Effector CD4-positive, alpha-beta T cell (primary cell): ENCODE data around the gene CTSL.
"Not testable (repeated sequence)": the region's sequence is repeated elsewhere in the genome, so short reads cannot be mapped to it uniquely, and the experiment has no call there.

Source experiments
- DNase-seq: peaks from one replicate; pipeline ENCODE4 v3.0.0-alpha.2; 2020

Gene CTSL

DNA sequence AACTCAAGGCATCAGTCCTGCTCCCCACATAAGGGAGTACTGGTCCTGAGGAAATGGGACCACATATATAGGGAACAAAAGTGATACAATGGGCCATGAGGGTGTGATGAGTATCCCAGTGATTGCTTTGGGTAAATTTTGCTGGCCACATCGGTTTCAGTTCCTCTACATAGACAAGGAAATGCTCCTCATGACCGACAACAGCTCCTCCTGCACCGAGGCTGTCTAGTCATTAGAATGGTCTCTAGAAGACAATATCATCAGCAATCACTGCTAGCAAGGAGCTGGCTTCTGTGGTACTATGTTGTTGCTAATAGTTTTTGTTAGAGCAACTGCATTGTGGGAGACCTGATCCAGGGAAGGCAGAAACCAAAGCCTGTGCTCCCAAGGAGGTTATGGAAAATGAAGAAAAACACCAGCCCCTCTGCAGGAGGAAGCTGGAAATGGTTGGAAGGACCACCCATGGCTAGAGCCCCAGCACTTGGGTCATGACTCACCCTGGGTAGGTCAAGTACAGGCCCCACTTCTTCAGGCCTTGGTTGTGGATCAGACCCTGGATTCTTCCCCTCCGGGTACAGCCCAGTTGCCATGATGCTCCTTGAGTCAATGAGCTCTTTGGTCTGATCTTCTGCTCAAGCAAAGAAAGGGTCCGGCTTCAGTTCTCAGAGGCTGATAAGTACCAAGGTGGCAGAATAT lies 3.4 kb upstream of the CTSL start:
- DNase-seq: no peak

DNA sequence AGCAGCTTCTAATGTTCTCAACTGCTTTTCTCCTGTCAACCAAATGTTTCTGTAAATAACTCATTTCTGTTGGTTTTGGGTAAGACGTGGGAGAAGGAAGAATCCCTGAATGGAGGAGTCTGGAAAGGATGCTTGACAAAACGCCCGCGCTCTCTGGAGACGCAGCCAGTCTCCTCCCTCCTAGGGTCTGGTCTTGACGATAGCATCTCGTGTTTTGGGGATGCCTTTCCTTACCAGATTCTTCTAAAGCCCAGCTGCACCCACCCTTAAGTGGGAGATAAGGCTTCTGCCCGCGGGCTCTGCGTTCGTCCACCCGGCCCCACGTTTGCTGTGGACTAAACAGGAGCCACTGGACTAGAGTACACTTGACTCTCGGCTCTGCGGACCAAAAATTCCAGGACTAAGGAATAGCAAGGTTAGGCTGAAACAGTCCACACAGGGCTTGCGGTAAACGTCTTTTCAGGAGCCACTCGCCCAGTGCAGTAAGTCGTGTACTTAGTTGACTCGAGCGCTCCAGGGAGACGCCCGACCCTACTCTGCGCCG lies 491 bp upstream of the CTSL start:
- no peak for DNase-seq

- no peak for DNase-seq
Measured at GRCh38 chr9:87729246-87729645, 3.3 kb downstream of the CTSL start.

GRCh38 chr9:87731321-87731720 lies 5.4 kb downstream of the CTSL start:
- DNase-seq: no peak

- DNase-seq: no peak
Measured at GRCh38 chr9:87732344-87732743, 6.4 kb downstream of the CTSL start.

DNA sequence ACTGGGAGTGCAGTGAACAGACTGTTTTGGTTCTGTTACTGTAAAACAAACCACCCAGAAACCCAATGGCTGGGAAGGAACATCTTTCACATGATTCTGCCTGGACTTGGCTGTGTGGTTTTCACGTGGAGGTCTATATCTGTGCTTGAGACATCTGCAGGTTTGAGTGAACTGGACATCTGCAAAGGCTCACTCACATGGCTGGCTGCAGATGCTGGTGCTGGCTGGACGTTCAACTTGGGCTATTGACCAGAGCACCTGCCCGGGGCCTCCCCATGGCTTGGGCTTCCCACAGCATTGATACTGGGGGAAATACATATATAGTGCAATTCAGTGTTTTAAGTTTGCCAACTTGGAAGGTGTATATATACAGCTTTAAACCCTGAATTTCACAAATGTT lies 6.8 kb downstream of the CTSL start:
- no peak for DNase-seq

DNA sequence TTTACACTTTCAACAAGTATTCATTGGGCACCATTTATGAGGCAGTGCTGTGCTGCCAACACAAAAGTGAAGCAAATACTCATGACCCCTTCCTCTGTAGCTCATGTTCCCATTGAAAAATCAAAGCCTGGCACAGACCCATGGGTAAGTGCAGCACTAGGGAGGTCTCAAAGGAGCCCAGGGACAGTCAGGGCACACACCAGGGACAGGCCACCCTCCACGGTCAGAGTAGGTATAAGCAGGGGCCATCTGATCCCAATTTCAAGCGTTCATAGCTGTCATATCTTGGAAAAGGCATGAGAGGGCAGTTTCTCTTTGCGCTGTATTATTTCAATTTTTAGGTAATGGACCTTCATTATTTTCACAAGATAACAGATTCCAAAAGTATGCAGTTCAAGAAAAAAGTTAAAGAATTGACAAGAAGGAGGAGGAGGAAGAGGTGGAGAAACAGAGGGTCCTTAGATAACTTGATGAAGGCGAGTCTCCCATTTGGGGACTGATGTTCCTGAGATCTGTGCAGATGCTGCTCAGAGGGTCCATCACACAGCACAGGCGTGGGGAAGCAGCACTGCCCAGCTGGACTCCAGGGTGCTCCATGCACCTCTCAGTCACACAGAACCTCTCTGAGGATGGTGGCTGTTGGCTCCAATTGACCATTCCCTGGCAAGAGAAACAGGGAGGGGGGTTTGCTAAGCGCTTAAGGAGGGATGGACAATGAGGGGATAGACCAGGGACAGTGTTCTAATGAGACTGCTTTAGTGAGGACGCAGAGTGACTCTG lies 7.5 kb downstream of the CTSL start:
- DNase-seq: no peak

DNA sequence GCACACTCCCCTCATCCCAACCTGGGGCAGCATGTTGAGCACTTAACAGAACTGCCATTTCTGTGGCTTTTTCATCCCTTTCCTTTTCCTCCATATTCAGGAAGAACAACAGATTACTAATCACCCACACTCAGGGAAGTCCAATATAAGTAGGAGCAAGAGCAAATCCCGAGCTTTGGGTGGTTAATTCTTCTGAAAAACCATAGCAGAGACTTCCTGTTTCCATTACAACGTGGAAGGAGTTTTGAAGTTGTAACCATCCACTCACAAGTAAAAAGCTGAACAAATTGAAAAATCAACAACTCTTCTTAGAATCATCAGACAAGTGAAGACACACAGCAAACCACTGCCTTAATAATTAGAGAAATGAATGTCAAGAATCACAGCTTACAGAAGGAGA lies 8.2 kb downstream of the CTSL start:
- no peak for DNase-seq

- no peak for DNase-seq
Measured at GRCh38 chr9:87739546-87739945, 13.6 kb downstream of the CTSL start.

- no peak for DNase-seq
Measured at GRCh38 chr9:87740209-87740608, 14.3 kb downstream of the CTSL start.

DNA sequence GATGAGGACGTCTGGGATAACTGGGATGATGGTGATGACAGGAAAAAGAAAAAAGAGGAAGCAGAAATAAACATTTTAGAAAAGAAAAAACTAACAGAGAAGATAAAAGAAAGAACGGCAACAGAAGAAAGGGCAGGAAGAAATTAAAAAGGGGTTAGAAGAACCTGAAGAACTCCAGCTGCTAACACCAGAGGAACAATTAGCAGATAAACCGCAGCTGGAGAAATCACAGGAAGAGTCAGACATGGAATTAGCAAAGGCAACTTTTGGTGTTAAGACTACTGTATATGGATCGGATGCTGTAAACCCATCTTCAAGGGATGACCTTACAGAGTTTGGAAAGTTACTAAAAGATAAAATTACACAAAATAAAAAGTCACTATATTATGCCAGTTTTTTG lies 15.4 kb downstream of the CTSL start:
- DNase-seq: no peak

- no peak for DNase-seq
Measured at GRCh38 chr9:87741891-87742290, 16.0 kb downstream of the CTSL start.

DNA sequence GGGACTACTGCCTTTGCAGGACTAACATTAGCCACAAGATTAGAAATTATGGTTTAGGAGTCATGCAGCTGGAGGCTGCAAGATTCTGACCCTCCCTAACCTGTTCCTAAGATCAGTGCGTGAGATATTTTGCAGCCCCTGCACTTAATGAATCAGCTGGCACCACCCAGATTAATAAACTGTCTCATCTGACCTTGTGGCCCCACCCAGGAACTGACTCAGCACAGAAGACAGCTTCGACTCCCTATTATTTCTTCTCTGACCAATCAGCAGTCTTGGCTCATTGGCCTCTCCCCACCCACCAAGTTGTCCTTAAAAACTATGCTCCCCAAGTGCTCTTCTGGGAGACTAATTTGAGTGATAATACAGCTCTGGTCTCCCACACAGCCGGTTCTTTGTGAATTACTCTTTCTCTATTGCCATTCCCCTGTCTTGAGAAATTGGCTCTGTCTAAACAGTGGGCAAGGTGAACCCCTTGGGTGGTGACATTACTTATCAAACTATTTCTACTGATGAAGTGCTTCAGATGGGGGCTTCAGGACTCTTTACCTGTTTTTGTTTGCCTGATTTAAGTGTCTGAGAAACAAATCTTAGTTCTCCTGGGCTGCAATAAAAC lies 17.0 kb downstream of the CTSL start:
- DNase-seq: no peak

- DNase-seq: not testable (repeated sequence)
Measured at GRCh38 chr9:87744247-87744646, 18.3 kb downstream of the CTSL start.

GRCh38 chr9:87746186-87746585 lies 20.3 kb downstream of the CTSL start:
- no peak for DNase-seq

DNA sequence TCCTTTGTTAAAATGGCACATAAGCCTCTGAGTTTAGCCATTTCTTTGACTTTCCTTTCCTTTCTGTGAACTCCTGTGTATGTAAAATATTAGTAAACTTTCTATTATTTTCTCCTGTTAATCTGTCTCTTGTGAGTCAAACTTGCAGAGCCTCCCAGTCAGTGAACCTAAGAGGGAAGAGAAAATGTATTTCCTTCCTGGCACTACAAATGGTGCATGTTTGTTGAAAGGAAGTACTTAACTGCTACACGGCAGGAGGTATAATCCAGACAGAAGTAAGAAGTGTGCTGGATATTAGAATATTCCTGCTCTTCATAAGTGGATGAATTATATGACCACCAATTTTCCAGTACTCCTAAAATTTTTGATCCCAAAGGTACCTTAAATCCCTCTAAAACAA lies 23.0 kb downstream of the CTSL start:
- DNase-seq: no peak

GRCh38 chr9:87749335-87750035 lies 23.6 kb downstream of the CTSL start:
- no peak for DNase-seq

DNA sequence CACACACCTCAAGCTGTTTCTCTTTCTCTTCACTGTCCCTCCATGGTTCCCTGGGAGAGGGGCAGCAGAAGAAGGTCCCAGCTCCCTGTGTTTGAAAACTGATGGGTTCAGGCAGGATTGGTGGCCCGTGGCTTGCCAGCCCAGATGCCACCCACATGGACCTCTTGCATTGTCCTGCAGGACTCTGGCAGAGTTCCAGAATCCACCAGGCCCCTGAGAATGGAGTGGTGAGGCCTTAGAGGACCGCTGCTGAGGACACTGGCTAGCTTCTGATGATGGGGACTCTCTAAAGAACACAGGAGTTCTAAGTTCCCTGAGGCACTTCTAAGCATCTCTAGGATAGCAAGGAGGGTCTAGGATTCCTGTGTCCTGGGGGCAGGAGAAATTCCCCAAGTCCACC lies 24.8 kb downstream of the CTSL start:
- no peak for DNase-seq

DNA sequence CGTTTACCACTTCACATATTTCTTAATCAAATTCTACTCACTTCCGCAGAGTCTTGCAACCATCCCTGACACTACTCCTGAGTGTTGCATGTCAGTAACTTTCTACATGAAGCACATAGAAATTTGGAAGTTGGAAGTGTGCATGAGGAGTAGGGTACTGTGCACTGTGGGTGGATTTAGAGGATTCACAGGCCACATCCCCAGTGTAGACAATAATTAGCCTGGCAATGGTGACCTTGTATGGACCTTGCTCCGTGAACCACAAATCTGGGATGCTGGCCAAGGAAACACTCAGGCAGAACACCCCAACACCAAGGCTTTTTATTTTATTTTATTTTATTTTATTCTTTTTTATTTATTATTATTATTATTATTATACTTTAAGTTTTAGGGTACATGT lies 25.5 kb downstream of the CTSL start:
- no peak for DNase-seq

- DNase-seq: no peak
Measured at GRCh38 chr9:87751868-87752267, 25.9 kb downstream of the CTSL start.

GRCh38 chr9:87753313-87753712 lies 27.4 kb downstream of the CTSL start:
- no peak for DNase-seq

GRCh38 chr9:87758330-87758729 lies 32.4 kb downstream of the CTSL start:
- DNase-seq: not testable (repeated sequence)

DNA sequence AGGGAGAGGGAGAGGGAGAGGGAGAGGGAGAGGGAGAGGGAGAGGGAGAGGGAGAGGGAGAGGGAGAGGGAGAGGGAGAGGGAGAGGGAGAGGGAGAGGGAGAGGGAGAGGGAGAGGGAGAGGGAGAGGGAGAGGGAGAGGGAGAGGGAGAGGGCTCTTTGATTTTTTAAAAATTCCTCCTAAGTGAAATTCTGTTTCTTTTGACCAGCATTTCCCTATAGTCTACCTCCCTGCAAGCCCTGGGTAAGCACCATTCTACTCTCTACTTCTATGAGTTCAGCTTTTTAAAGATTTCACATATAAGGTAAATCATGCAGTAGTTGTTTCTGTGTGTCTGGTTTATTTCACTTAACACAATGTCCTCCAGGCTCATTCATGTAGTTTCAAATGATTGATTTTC lies 34.1 kb downstream of the CTSL start:
- not testable (repeated sequence) for DNase-seq
